Epithelial cell of umbilical artery (primary cell): Measurements from ENCODE around the gene PSMA3. TPM values are rescaled to one million over a fixed set of nuclear protein-coding genes. Genes with fewer than 3 reads are reported as not detected.

ENCODE experiments used
- total RNA-seq: library from RNA; depleted of rRNA; stranded (reverse); fragments of >200 nt; gene quantifications from 2 replicates; pipeline ENCODE4 v1.2.3, GENCODE V29; 2014

Gene PSMA3
- 168 and 266 TPM in 2 replicates for total RNA-seq

GRCh38 chr14:58244556-58245387 is at the start of gene PSMA3:
Gene PSMA3, plus strand, starts transcription at chr14:58244843. Its CDS starts 78 bp downstream, at chr14:58244921.

GRCh38 chr14:58199726-58200479 is 44.7 kb upstream of the PSMA3 start, which contains the start of gene ACTR10:
Gene ACTR10, plus strand, starts transcription at chr14:58200149. Its CDS starts 69 bp downstream, at chr14:58200218.

GRCh38 chr14:58298477-58299400 is 54.1 kb downstream of the PSMA3 start, which contains the start of gene ARID4A:
Gene ARID4A, plus strand, starts transcription at chr14:58298555. Its CDS starts 1,300 bp downstream, at chr14:58299855.

Other genes starting within 250 kb of the PSMA3 start
- gene ARMH4, start 92.6 kb upstream of the PSMA3 start, total RNA-seq: 0.15 and 1.6 TPM in 2 replicates
- 41.3 and 53.8 TPM in 2 replicates for gene ACTR10, start 44.7 kb upstream of the PSMA3 start, total RNA-seq
- gene ARID4A, start 53.7 kb downstream of the PSMA3 start, total RNA-seq: 5.5 and 9.7 TPM in 2 replicates
- gene TOMM20L, start 151.1 kb downstream of the PSMA3 start, total RNA-seq: not detected in 2 replicates
- gene TIMM9, start 182.7 kb downstream of the PSMA3 start, total RNA-seq: 20.8 and 36.6 TPM in 2 replicates
- gene KIAA0586, start 182.9 kb downstream of the PSMA3 start, total RNA-seq: 16.2 and 23.9 TPM in 2 replicates